Esophagus (tissue), 2 donors: ENCODE results near the gene TNRC18. TPM values are rescaled to one million over a fixed set of nuclear protein-coding genes. Genes with fewer than 3 reads are reported as not detected.
"Not testable (repeated sequence)": the region's sequence is repeated elsewhere in the genome, so short reads cannot be mapped to it uniquely, and the experiment has no call there.

Experiments used
- H3K27ac ChIP-seq, 2 donors: one replicate each; pipeline ENCODE4 v1.5.1; 2013; ENCODE audit warnings: low read depth in 2 of 2, mild to moderate bottlenecking in 2 of 2, inconsistent platforms in 1 of 2, low read length in 1 of 2, moderate library complexity in 1 of 2
- H3K27me3 ChIP-seq, 2 donors: one replicate each; pipeline ENCODE4 v1.6.1; 2013; ENCODE audit warnings: low read length in 2 of 2, control low read depth in 1 of 2, mild to moderate bottlenecking in 1 of 2; ENCODE audit not compliant: insufficient read depth in 2 of 2, control insufficient read depth in 1 of 2
- H3K36me3 ChIP-seq, 2 donors: one replicate each; pipeline ENCODE4 v1.6.1; 2013; ENCODE audit warnings: low read length in 1 of 2; ENCODE audit not compliant: control insufficient read depth in 2 of 2, insufficient read depth in 2 of 2
- H3K4me1 ChIP-seq, 2 donors: one replicate each; pipeline ENCODE4 v1.6.1; 2013; ENCODE audit warnings: low read length in 1 of 2; ENCODE audit not compliant: control insufficient read depth in 2 of 2, insufficient read depth in 2 of 2
- H3K4me3 ChIP-seq, 2 donors: one replicate each; pipeline ENCODE4 v1.5.1; 2013; ENCODE audit warnings: low read length in 2 of 2, mild to moderate bottlenecking in 2 of 2, low read depth in 1 of 2, moderate library complexity in 1 of 2
- H3K9me3 ChIP-seq, 2 donors: one replicate each; pipeline ENCODE4 v1.6.1; 2013; ENCODE audit warnings: mild to moderate bottlenecking in 2 of 2, low read depth in 1 of 2, low read length in 1 of 2, moderate library complexity in 1 of 2; ENCODE audit not compliant: control insufficient read depth in 2 of 2, insufficient read depth in 1 of 2
- WGBS, 2 donors: extraction: QIAGEN DNeasy Blood & Tissue Kit; methylation state at CpG; one replicate each; pipeline ENCODE4 v1.1.7; 2013; 5-methylcytosine and 5-hydroxymethylcytosine counted together
- polyA plus RNA-seq, 2 donors: library from polyadenylated mRNA; stranded (reverse); fragments of 200-250 nt; gene quantifications; one replicate each; pipeline ENCODE4 v1.2.3, GENCODE V29; 2013
- donor health status: healthy with polysubstance abuse.
- donor health status: Bipolar disorder and iron deficiency.

The TNRC18 gene
- polyA plus RNA-seq, 2 donors, result 18.0 to 34.0 TPM

DNA sequence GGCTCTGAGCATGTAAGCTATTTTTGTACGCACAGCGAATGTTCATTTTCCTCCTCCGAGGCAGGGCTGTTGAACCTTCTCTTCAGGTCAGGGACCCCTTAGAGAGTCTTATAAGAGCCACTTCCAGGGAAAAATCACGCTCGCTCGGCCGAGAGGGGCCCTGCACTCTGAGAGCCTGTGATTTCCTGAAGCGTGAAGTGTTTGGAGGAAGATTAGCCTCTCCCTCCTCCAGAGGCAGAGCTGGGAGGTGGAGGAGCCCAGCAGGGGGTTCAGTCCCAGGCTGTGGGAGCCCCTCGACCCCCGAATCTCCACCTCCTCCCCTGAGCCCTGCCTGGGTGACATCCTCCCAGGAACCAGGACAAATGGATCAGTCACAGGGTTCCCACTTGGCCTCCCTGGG lies 160.6 kb downstream of the TNRC18 start:
- not testable (repeated sequence) for H3K4me3 ChIP-seq, H3K4me1 ChIP-seq, H3K9me3 ChIP-seq, H3K27me3 ChIP-seq, H3K27ac ChIP-seq, H3K36me3 ChIP-seq
- WGBS, 2 donors, result 76 to 80% methylated on average over 10 of the region's 10 CpGs

- 83% methylated on average over 15 of the region's 15 CpGs for WGBS, 2 donors
- not testable (repeated sequence) for H3K27me3 ChIP-seq, H3K4me1 ChIP-seq, H3K27ac ChIP-seq, H3K36me3 ChIP-seq, H3K4me3 ChIP-seq, H3K9me3 ChIP-seq
Measured at GRCh38 chr7:5260530-5261068, 163.0 kb downstream of the TNRC18 start.

Other genes with a start within 250 kb of the TNRC18 start
- gene WIPI2, start 233.6 kb downstream of the TNRC18 start, polyA plus RNA-seq, result 10 to 100 TPM; 20.9 to 28.3 TPM
- under 1 TPM; 0.49 to 0.72 TPM for gene SLC29A4, start 140.9 kb downstream of the TNRC18 start, polyA plus RNA-seq
- 1 to 10 TPM; 1.5 to 2.2 TPM for gene FBXL18, start 90.0 kb upstream of the TNRC18 start, polyA plus RNA-seq
- gene ACTB, start 106.8 kb upstream of the TNRC18 start, polyA plus RNA-seq, result 1,000 to 10,000 TPM; 4,389 to 8,231 TPM
- 10 to 100 TPM; 31.6 to 62.2 TPM for gene FSCN1, start 169.0 kb upstream of the TNRC18 start, polyA plus RNA-seq